PFSK-1 (cell line): ENCODE results near the gene MRTFB.

Experiments
- FOXP2 ChIP-seq: optimal IDR thresholded peaks from 2 replicates; pipeline ENCODE3; 2011; ENCODE audit warnings: borderline replicate concordance, control low read depth, inconsistent platforms; ENCODE audit not compliant: insufficient read depth; ENCODE audit errors: extremely low read length, extremely low read depth
- POLR2AphosphoS5 ChIP-seq: IDR thresholded peaks from 2 replicates; pipeline ENCODE4 v1.6.1; 2012; ENCODE audit warnings: low read depth, mild to moderate bottlenecking, control low read depth, low read length, moderate library complexity
- REST ChIP-seq, 2 experiments: IDR thresholded peaks; 2 replicates each; pipeline versions ENCODE4 v1.6.1 to v1.8.0; 2011 to 2012; ENCODE audit warnings: low read depth in 2 of 2, low read length in 2 of 2, control low read depth in 1 of 2, inconsistent platforms in 1 of 2, mild to moderate bottlenecking in 1 of 2, moderate library complexity in 1 of 2; ENCODE audit not compliant: insufficient read depth in 1 of 2
- SIN3A ChIP-seq: IDR thresholded peaks from 2 replicates; pipeline ENCODE4 v1.6.1; 2012; ENCODE audit warnings: mild to moderate bottlenecking, low read length, moderate library complexity, borderline replicate concordance; ENCODE audit not compliant: insufficient read depth
- TAF1 ChIP-seq: IDR thresholded peaks from 2 replicates; pipeline ENCODE4 v1.6.1; 2012; ENCODE audit warnings: low read length, control low read depth, borderline replicate concordance; ENCODE audit not compliant: insufficient read depth

GRCh38 chr16:14310519-14310991 lies 239.4 kb downstream of the MRTFB start:
- TF ChIP-seq TAF1 (no peak), REST (IDR thresholded peaks at IDR 0.05; ENCODE audit: insufficient read depth in 1 of 2, low read depth in 2 of 2, low read length in 2 of 2) (no peak), POLR2AphosphoS5 (no peak), SIN3A (no peak), FOXP2 (no peak)
